Skeletal muscle satellite cell (primary cell): Measurements from ENCODE around the gene TRIP12.
"Not testable (repeated sequence)": the region's sequence is repeated elsewhere in the genome, so short reads cannot be mapped to it uniquely, and the experiment has no call there.

Source experiments
- H3K27me3 ChIP-seq: 2 replicates; pipeline ENCODE4 v1.7.0; 2013; ENCODE audit warnings: low read length; ENCODE audit not compliant: control insufficient read depth, insufficient read depth
- H3K36me3 ChIP-seq: 2 replicates; pipeline ENCODE4 v1.7.0; 2013; ENCODE audit warnings: mild to moderate bottlenecking, control low read depth, low read length; ENCODE audit not compliant: insufficient read depth
- H3K4me1 ChIP-seq: 2 replicates; pipeline ENCODE4 v1.7.0; 2013; ENCODE audit warnings: low read length; ENCODE audit not compliant: control insufficient read depth, insufficient read depth
- H3K4me2 ChIP-seq: 2 replicates; pipeline ENCODE4 v1.7.0; 2013; ENCODE audit warnings: mild to moderate bottlenecking, low read length
- H3K4me3 ChIP-seq: 2 replicates; pipeline ENCODE4 v1.7.0; 2013; ENCODE audit warnings: low read length
- H3K9ac ChIP-seq: 2 replicates; pipeline ENCODE4 v1.7.0; 2013; ENCODE audit warnings: mild to moderate bottlenecking, low read depth, low read length, moderate library complexity
- H3K9me3 ChIP-seq: replicated peaks from 2 replicates; pipeline ENCODE4 v1.7.0; 2013; ENCODE audit warnings: mild to moderate bottlenecking, control low read depth, low read length

TRIP12 gene

GRCh38 chr2:229740279-229740678 is 181.5 kb downstream of the TRIP12 start:
- no peak overlapping the region for H3K4me2 ChIP-seq
- no peak overlapping the region for H3K4me3 ChIP-seq
- no peak overlapping the region for H3K9ac ChIP-seq
- no peaks in the 10 kb centered on the region for H3K36me3 ChIP-seq
- no peaks in the 10 kb centered on the region for H3K27me3 ChIP-seq
- H3K9me3 ChIP-seq: peaks cover 2% of the 10 kb centered on the region
- H3K4me1 ChIP-seq: no peaks in the 10 kb centered on the region

- no peaks in the 10 kb centered on the region for H3K27me3 ChIP-seq
- no peaks in the 10 kb centered on the region for H3K36me3 ChIP-seq
- no peaks in the 10 kb centered on the region for H3K4me1 ChIP-seq
- no peak overlapping the region for H3K9ac ChIP-seq
- H3K4me3 ChIP-seq: no peak overlapping the region
- peaks cover 2% of the 10 kb centered on the region for H3K9me3 ChIP-seq
- H3K4me2 ChIP-seq: no peak overlapping the region
Measured at GRCh38 chr2:229738024-229738625, 183.7 kb downstream of the TRIP12 start.

- Histone ChIP-seq H3K4me2 (no peak overlapping the region), H3K36me3 (no peaks in the 10 kb centered on the region), H3K9me3 (peaks cover 2% of the 10 kb centered on the region), H3K9ac (no peak overlapping the region), H3K27me3 (no peaks in the 10 kb centered on the region), H3K4me1 (no peaks in the 10 kb centered on the region), H3K4me3 (no peak overlapping the region)
Measured at GRCh38 chr2:229734410-229734809, 187.4 kb downstream of the TRIP12 start.

GRCh38 chr2:229733611-229734245 is 188.1 kb downstream of the TRIP12 start:
- Histone ChIP-seq H3K4me3 (no peak overlapping the region), H3K36me3 (no peaks in the 10 kb centered on the region), H3K27me3 (no peaks in the 10 kb centered on the region), H3K4me2 (no peak overlapping the region), H3K9ac (no peak overlapping the region), H3K9me3 (peaks cover 2% of the 10 kb centered on the region), H3K4me1 (no peaks in the 10 kb centered on the region)

- Histone ChIP-seq H3K4me1 (no peaks in the 10 kb centered on the region), H3K4me2 (no peak overlapping the region), H3K36me3 (no peaks in the 10 kb centered on the region), H3K4me3 (no peak overlapping the region), H3K27me3 (no peaks in the 10 kb centered on the region), H3K9ac (no peak overlapping the region), H3K9me3 (peaks cover 2% of the 10 kb centered on the region)
Measured at GRCh38 chr2:229732897-229733296, 188.9 kb downstream of the TRIP12 start.

- H3K4me3 ChIP-seq: no peak overlapping the region
- no peaks in the 10 kb centered on the region for H3K9me3 ChIP-seq
- no peaks in the 10 kb centered on the region for H3K36me3 ChIP-seq
- H3K4me2 ChIP-seq: no peak overlapping the region
- H3K4me1 ChIP-seq: no peaks in the 10 kb centered on the region
- H3K27me3 ChIP-seq: no peaks in the 10 kb centered on the region
- H3K9ac ChIP-seq: no peak overlapping the region
Measured at GRCh38 chr2:229731916-229732315, 189.9 kb downstream of the TRIP12 start.

GRCh38 chr2:229731363-229731762 is 190.4 kb downstream of the TRIP12 start:
- no peaks in the 10 kb centered on the region for H3K27me3 ChIP-seq
- no peaks in the 10 kb centered on the region for H3K9me3 ChIP-seq
- H3K9ac ChIP-seq: no peak overlapping the region
- no peak overlapping the region for H3K4me2 ChIP-seq
- no peaks in the 10 kb centered on the region for H3K36me3 ChIP-seq
- H3K4me1 ChIP-seq: peaks cover under 1% of the 10 kb centered on the region
- H3K4me3 ChIP-seq: no peak overlapping the region

- Histone ChIP-seq H3K36me3 (no peaks in the 10 kb centered on the region), H3K4me1 (peaks cover 9% of the 10 kb centered on the region), H3K4me3 (no peak overlapping the region), H3K27me3 (no peaks in the 10 kb centered on the region), H3K9me3 (no peaks in the 10 kb centered on the region), H3K4me2 (no peak overlapping the region), H3K9ac (no peak overlapping the region)
Measured at GRCh38 chr2:229728370-229728769, 193.4 kb downstream of the TRIP12 start.

- no peaks in the 10 kb centered on the region for H3K27me3 ChIP-seq
- H3K9ac ChIP-seq: no peak overlapping the region
- H3K4me1 ChIP-seq: peaks cover 9% of the 10 kb centered on the region
- no peaks in the 10 kb centered on the region for H3K9me3 ChIP-seq
- H3K4me3 ChIP-seq: no peak overlapping the region
- H3K4me2 ChIP-seq: no peak overlapping the region
- no peaks in the 10 kb centered on the region for H3K36me3 ChIP-seq
Measured at GRCh38 chr2:229726643-229727042, 195.2 kb downstream of the TRIP12 start.

- Histone ChIP-seq H3K9ac (peak overlapping the region; percentile 58), H3K4me1 (peaks cover 9% of the 10 kb centered on the region), H3K36me3 (no peaks in the 10 kb centered on the region), H3K27me3 (no peaks in the 10 kb centered on the region), H3K9me3 (no peaks in the 10 kb centered on the region), H3K4me2 (no peak overlapping the region), H3K4me3 (no peak overlapping the region)
Measured at GRCh38 chr2:229725716-229726574, 195.9 kb downstream of the TRIP12 start.

GRCh38 chr2:229723192-229723591 is 198.6 kb downstream of the TRIP12 start:
- not testable (repeated sequence) for H3K9me3 ChIP-seq, H3K4me3 ChIP-seq, H3K9ac ChIP-seq, H3K27me3 ChIP-seq, H3K36me3 ChIP-seq, H3K4me1 ChIP-seq, H3K4me2 ChIP-seq
